Measurements from ENCODE around the gene NLRP8. TPM values are rescaled to one million over a fixed set of nuclear protein-coding genes. Genes with fewer than 3 reads are reported as not detected.
"Not testable (repeated sequence)": the region's sequence is repeated elsewhere in the genome, so short reads cannot be mapped to it uniquely, and the experiment has no call there.

The NLRP8 gene
- total RNA-seq, result not detected

DNA sequence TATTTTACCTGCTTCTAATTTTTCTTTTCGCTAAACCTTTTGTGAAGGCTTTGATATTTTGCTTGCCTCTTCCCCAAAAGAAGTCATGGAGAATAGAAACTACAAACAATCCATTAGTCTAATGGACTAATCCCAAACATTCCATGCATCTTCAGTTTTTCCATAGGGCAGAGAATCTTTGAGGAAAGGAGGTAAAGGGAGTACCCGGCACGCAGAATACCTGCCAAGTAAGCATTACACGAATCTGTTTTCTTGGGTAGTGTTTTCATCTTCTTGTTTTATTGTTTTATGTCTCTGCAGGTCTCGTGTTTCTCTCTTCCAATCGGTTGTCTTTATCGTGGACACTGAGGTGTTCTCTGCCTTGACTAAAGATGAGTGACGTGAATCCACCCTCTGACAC, at the start of gene NLRP8:
TSS of gene NLRP8 (plus strand) at position 301 of the 400 bp plus-strand sequence.
- peaks cover 5% of the 10 kb centered on the region for H3K9me3 Mint-ChIP-seq
- peaks cover 3% of the 10 kb centered on the region for H3K27me3 Mint-ChIP-seq (ENCODE audit: low read depth)
- no peaks in the 10 kb centered on the region for H3K36me3 Mint-ChIP-seq (ENCODE audit: insufficient read depth)
- no peak for DNase-seq
- ATAC-seq, result no peak
- no peaks in the 10 kb centered on the region for H3K4me1 Mint-ChIP-seq (ENCODE audit: low read depth)
- no peak within 1 kb of the TSS for H3K4me3 Mint-ChIP-seq

DNA sequence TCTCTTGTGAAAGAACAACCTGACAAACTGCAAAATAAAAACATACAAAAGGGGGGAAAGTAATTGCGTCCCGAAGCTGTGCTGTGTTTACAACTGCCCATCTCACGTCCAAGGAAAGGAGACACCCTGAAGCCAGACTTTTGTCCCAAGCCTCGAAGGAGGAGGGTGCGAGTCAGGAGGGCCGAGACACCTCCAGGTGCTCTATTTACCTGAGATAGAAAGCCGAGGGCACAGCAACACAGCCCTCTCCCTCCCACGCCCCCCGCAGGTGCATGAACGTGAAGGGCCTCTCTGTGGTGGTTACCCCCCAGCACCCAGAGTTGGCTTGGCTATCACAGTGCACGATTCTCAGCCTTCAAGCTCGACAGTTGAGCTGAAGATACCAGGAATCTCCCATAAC, 48.7 kb upstream of the NLRP8 start:
- peaks cover 3% of the 10 kb centered on the region for H3K27me3 Mint-ChIP-seq (ENCODE audit: low read depth)
- no peak overlapping the region for H3K4me3 Mint-ChIP-seq

DNA sequence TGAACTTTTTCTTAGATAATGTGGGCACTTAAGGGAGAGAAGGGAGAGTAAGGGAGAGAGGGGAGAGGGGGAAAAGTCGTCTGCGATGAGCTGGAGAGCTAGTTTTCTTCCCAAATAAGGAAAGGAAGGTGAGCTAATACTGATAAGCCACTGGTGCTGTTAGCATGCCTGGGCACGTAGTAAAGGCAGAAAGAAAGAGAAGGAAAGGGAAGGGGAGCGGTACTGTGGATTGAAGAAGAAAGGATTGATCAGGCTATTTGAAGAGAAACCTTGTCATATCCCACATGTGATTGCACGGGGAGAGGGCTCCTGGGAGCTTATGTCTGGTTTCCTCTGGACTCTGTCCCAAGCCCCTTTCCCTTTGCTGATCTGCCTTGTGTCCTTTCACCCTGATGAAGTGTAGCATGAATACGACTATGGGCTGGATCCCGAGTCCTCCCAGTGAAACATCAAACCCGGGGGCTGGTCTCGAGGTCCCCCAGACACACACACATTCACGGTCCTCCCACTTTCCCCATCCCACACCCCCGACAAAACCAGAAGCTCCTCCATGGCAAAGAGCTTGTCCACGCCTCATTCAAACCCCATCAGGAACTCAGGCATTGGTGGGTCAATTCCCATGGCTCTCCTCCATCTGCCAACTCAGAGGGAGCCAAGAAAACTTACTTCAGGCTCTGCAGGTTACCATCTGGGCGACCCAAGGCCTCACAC, 46.1 kb upstream of the NLRP8 start:
- Mint-ChIP-seq H3K9me3 (peaks cover 11% of the 10 kb centered on the region), H3K4me1 (ENCODE audit: low read depth) (no peaks in the 10 kb centered on the region), H3K27me3 (ENCODE audit: low read depth) (peaks cover 6% of the 10 kb centered on the region), H3K4me3 (no peak overlapping the region), H3K36me3 (ENCODE audit: insufficient read depth) (no peaks in the 10 kb centered on the region)
- ATAC-seq (no peak), DNase-seq (no peak)

More for the DNA sequence above, 48.7 kb upstream of the NLRP8 start:
- Mint-ChIP-seq H3K9me3 (peaks cover 15% of the 10 kb centered on the region), H3K36me3 (ENCODE audit: insufficient read depth) (no peaks in the 10 kb centered on the region), H3K4me1 (ENCODE audit: low read depth) (no peaks in the 10 kb centered on the region)
- DNase-seq (no peak), ATAC-seq (no peak)

DNA sequence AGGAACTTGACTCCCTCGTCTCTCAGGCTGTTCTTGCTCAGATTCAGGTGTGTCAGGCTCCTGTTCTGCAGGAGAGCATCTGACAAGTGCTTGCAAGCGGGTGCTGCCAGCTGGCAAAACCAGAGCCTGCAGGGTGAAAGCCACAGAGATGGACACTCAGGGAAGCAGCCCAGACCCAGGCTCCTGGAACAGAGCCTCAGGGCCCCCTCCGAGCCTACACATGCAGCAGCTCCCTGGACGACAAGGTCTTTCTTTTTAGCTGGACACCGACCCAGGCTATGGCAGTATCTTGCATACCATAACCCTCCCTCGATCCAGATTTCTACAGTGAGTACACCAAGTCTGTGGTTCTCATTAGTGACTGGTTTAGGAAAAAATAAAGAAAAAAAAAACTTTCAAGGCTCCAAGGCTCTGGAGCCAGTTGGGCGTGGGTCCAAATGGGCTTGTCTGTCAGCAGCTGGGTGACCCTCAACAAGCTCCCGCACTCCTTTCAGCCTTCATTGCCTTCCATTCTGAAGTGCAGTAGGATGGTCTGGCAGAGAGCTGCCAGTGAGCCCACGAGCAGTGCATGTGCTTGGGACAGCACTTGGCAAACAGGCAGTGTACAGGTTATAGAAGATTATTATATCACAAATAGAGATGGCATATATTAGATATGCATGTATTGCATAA, 45.4 kb upstream of the NLRP8 start:
- no peak for DNase-seq
- Mint-ChIP-seq H3K36me3 (ENCODE audit: insufficient read depth) (no peaks in the 10 kb centered on the region), H3K4me3 (no peak overlapping the region), H3K9me3 (peaks cover 6% of the 10 kb centered on the region), H3K4me1 (ENCODE audit: low read depth) (no peaks in the 10 kb centered on the region), H3K27me3 (ENCODE audit: low read depth) (peaks cover 7% of the 10 kb centered on the region)
- no peak for ATAC-seq

DNA sequence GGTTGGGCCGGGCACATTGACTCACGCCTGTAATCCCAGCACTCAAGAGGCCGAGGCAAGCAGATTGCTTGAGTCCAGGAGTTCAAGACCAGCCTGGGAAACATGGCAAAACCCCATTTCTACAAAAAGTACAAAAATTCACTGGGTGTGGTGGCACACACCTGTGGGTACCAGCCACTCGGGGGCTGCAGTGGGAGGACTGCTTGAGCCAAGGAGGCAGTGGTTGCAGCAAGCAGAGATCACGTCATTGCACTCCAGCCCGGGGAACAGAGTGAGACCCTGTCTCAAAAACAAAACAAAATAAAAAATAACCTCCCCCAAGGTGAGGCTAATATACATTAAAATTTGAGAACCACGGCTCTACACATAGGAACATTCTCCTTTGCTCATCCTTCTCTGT, 40.3 kb upstream of the NLRP8 start:
- H3K4me1 Mint-ChIP-seq (ENCODE audit: low read depth), result no peaks in the 10 kb centered on the region
- H3K36me3 Mint-ChIP-seq (ENCODE audit: insufficient read depth), result no peaks in the 10 kb centered on the region
- H3K9me3 Mint-ChIP-seq, result peaks cover 6% of the 10 kb centered on the region
- DNase-seq, result no peak
- no peak overlapping the region for H3K4me3 Mint-ChIP-seq
- no peak for ATAC-seq
- peaks cover 9% of the 10 kb centered on the region for H3K27me3 Mint-ChIP-seq (ENCODE audit: low read depth)

DNA sequence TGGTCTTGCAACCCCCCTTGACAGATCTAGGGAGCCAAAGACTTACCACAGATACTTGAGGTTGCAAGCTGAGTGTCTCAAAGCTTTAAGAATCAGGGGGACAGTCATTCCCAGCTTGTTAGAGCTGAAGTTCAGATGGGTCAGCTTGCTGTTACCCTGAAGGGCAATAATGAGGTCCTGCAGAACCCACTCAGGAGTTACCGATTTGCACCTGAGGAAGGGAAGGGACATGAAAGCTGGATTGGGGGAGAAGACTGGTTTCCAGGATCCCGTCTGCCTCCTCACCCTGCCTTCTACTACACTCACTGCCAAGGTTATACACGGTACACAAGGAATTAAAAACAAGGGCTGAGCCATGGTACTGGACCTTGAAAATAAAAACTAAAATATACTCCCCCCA, 39.9 kb upstream of the NLRP8 start:
- H3K4me3 Mint-ChIP-seq, result no peak overlapping the region
- no peak for ATAC-seq

DNA sequence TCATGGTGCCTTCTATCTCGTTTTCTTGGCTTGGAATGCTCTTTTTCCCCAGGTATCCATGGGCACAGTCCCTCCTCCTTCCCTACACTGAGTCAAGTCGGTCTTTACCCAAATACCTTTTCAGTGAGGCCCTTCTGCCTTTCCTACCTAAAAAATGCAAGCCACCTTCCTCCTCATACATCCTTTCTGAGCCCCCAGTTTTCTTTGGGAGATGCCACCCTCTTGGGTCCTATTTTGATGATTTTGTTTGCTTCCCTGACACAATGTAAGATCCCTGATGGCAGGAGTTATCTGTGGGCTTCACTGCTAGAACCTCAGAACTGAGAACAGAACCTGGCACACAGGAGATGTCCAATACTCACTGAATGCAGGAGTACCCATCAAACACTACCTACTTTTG, 37.8 kb upstream of the NLRP8 start:
- no peak for DNase-seq
- H3K27me3 Mint-ChIP-seq (ENCODE audit: low read depth), result peaks cover 6% of the 10 kb centered on the region
- no peak overlapping the region for H3K4me3 Mint-ChIP-seq
- H3K4me1 Mint-ChIP-seq (ENCODE audit: low read depth), result no peaks in the 10 kb centered on the region
- H3K36me3 Mint-ChIP-seq (ENCODE audit: insufficient read depth), result no peaks in the 10 kb centered on the region
- ATAC-seq, result no peak
- peaks cover 7% of the 10 kb centered on the region for H3K9me3 Mint-ChIP-seq

More for the DNA sequence above, 39.9 kb upstream of the NLRP8 start:
- Mint-ChIP-seq H3K4me1 (ENCODE audit: low read depth) (no peaks in the 10 kb centered on the region), H3K9me3 (peaks cover 6% of the 10 kb centered on the region), H3K27me3 (ENCODE audit: low read depth) (peaks cover 9% of the 10 kb centered on the region), H3K36me3 (ENCODE audit: insufficient read depth) (no peaks in the 10 kb centered on the region)
- DNase-seq, result no peak

DNA sequence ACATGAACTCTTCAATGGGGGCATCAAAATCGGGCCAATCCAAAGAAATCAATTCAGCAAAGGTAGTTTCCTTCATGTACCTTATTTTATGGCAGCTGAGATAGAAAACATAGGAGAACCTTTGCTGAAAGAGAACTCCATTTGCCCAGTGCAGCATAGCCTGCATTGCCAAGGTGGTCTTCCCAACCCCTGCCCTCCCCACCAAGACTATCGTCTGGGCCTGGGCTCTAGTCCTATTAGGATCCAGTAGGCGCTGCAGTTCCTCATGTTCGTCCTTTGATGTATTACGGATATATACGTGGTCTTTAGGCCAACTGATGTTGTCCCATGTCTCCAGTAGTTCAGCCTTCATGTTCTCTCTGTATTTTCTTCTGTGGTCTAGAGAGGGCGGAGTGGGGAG, 34.7 kb upstream of the NLRP8 start:
- H3K27me3 Mint-ChIP-seq (ENCODE audit: low read depth), result peaks cover 2% of the 10 kb centered on the region
- DNase-seq, result no peak
- H3K36me3 Mint-ChIP-seq (ENCODE audit: insufficient read depth), result no peaks in the 10 kb centered on the region
- no peak overlapping the region for H3K4me3 Mint-ChIP-seq
- ATAC-seq, result no peak
- peaks cover 19% of the 10 kb centered on the region for H3K9me3 Mint-ChIP-seq
- no peaks in the 10 kb centered on the region for H3K4me1 Mint-ChIP-seq (ENCODE audit: low read depth)

DNA sequence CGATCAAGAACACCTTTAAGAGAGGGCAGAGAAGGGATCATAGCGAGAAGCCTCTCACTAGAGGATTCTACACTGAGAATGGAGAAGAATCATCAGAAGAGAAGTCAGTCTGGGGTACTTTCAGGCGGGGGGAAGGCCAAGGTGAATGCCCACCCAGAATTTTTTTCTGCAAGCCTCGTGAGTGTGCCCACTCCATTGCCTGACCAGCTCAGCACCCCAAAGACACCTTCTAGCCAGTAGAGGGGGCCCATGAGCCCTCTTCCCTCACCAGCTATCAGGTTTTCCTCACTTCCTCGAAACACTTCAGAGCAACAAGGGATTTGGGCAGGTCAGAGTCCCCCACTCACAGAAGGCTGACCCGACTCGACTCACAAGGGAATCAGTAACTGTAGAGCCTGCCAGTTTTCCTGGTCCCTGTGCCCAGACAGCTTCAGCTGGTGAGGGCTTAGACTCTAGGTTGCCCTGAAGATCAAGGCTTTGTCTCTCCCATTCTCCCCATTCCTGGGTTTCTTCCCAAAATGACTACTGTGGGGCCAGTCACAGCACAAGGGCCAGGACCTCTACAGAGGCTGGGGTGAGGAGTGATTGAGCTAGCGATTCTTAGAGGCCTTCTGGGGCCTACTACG, 33.9 kb upstream of the NLRP8 start:
- H3K4me3 Mint-ChIP-seq, result no peak overlapping the region
- DNase-seq, result no peak
- peaks cover 2% of the 10 kb centered on the region for H3K27me3 Mint-ChIP-seq (ENCODE audit: low read depth)
- no peaks in the 10 kb centered on the region for H3K4me1 Mint-ChIP-seq (ENCODE audit: low read depth)
- no peaks in the 10 kb centered on the region for H3K36me3 Mint-ChIP-seq (ENCODE audit: insufficient read depth)
- H3K9me3 Mint-ChIP-seq, result peaks cover 23% of the 10 kb centered on the region
- ATAC-seq, result no peak

DNA sequence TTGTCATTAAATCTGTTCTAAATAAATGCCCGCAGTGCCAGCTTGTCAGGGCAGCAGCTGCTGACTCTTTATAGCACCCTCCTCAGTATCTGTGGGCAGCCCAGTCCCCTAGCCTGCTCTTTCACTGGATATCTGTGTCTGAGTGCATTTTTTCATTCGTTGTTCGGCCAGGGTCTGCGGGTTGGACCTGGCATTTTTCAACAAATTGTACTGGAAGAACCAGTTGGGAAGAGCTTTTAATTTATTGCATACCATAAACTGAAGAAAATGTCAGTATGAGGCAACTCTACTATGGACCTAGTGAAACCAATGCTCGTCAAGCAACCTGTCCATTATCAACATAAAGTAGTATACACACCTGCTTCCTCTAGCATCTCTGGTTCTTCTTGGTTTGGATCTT, 24.1 kb upstream of the NLRP8 start:
- Mint-ChIP-seq H3K4me3 (no peak overlapping the region), H3K9me3 (peaks cover 26% of the 10 kb centered on the region), H3K36me3 (ENCODE audit: insufficient read depth) (no peaks in the 10 kb centered on the region), H3K27me3 (ENCODE audit: low read depth) (no peaks in the 10 kb centered on the region), H3K4me1 (ENCODE audit: low read depth) (no peaks in the 10 kb centered on the region)
- no peak for DNase-seq
- ATAC-seq, result no peak

DNA sequence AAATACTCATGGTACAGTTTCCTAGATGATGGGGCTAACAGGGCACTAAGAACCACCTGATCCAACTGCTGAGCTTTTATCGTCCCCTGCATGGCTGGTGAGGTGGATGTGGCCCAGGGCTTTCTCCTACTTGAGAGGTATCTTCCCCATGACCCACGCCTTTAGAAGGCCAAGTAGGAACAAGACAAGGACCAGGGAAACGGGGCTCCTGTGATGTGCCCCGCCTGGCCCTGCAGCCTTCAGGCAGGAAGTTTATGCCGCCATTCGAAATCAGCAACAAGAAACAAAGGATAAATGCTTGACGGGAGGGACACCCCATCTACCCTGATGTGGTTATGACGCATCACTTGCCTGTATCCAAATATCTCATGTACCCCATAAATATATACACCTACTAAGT, 19.6 kb upstream of the NLRP8 start:
- no peak for DNase-seq
- Mint-ChIP-seq H3K4me3 (no peak overlapping the region), H3K4me1 (ENCODE audit: low read depth) (no peaks in the 10 kb centered on the region), H3K27me3 (ENCODE audit: low read depth) (no peaks in the 10 kb centered on the region), H3K9me3 (peaks cover 17% of the 10 kb centered on the region), H3K36me3 (ENCODE audit: insufficient read depth) (no peaks in the 10 kb centered on the region)
- no peak for ATAC-seq

DNA sequence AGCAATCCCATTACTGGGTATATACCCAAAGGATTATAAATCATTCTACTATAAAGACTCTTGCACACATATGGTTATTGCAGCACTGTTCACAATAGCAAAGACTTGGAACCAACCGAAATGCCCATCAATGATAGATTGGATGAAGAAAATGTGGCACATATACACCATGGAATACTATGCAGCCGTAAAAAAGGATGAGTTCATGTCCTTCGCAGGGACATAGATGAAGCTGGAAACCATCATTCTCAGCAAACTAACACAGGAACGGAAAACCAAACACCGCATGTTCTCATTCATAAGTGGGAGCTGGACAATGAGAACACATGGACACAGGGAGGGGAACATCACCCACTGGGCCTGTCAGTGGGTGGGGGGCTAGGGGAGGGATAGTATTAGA, 18.4 kb upstream of the NLRP8 start:
- H3K27me3 Mint-ChIP-seq (ENCODE audit: low read depth); DNase-seq; ATAC-seq; H3K4me1 Mint-ChIP-seq (ENCODE audit: low read depth); H3K36me3 Mint-ChIP-seq (ENCODE audit: insufficient read depth); H3K4me3 Mint-ChIP-seq: not testable (repeated sequence)
- peaks cover 16% of the 10 kb centered on the region for H3K9me3 Mint-ChIP-seq

DNA sequence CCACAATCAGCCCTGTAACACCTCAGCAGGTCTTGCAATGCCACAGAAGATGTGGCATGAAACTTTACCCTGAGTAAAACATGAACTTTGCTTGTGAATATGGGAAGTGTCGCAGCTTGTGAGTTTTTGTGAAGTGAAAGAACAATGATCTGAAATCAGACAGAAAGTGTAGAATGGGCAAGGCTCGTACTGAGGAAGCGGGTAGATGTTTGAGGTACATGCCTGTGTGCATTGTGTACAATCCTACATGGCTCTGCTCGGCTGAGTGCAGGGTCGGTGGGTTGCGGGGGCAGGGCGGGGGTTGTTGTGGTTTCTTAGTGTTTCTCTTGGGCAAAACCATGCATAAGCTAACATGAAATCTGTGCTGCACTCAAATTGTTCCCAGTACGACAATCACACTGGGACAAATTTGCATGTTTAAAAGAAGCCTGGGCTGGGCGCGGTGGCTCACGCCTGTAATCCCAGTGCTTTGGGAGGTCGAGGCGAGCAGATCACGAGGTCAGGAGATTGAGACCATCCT, 16.6 kb upstream of the NLRP8 start:
- Mint-ChIP-seq H3K27me3 (ENCODE audit: low read depth) (peaks cover 3% of the 10 kb centered on the region), H3K4me3 (no peak overlapping the region), H3K4me1 (ENCODE audit: low read depth) (no peaks in the 10 kb centered on the region), H3K36me3 (ENCODE audit: insufficient read depth) (no peaks in the 10 kb centered on the region), H3K9me3 (peaks cover 16% of the 10 kb centered on the region)
- ATAC-seq, result no peak
- no peak for DNase-seq

DNA sequence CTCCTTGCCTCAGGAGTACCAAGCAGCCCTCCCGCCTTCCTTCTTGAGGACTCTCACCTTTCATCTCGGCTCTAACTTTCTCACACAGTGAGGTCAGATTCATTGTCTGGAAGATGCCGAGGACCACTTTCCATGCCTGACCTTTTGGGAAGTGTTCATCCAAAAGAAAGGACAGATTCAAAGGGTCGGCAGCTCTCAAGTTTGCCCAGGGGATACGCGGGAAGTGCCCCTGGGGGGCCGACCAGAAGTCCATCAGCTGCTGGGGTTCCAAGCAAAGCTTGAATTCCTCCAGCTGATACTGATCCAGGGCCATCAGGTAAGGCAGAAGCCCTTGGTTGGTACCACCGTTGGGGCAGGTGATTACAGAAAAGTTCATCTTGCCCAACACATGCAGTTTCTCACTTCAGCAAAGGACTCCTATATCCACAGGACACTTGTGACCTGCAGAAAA, 15.7 kb upstream of the NLRP8 start, which contains the start of gene NLRP13:
TSS of gene NLRP13 (minus strand) at position 401 of the 451 bp plus-strand sequence. CDS start at position 376, 25 bp downstream.
- no peaks in the 10 kb centered on the region for H3K36me3 Mint-ChIP-seq (ENCODE audit: insufficient read depth)
- ATAC-seq (no peak), DNase-seq (no peak)
- H3K27me3 Mint-ChIP-seq (ENCODE audit: low read depth), result peaks cover 3% of the 10 kb centered on the region
- H3K4me3 Mint-ChIP-seq, result no peak within 1 kb of the TSS
- H3K9me3 Mint-ChIP-seq, result peaks cover 16% of the 10 kb centered on the region
- H3K4me1 Mint-ChIP-seq (ENCODE audit: low read depth), result no peaks in the 10 kb centered on the region

Measured in activated T-cell treated with anti-CD3 and anti-CD28 coated beads, Interleukin-2, amount 50 U/mL, for 4 hours (primary cell).